DMS53 (cell line): Measurements from ENCODE around the gene FBRSL1.

Experiments used
- DNase-seq: peaks from one replicate; lab custom pipeline; 2025; lab: John Stamatoyannopoulos, UW

The FBRSL1 gene

GRCh38 chr12:132511516-132512196, 21.7 kb downstream of the FBRSL1 start:
- no peak for DNase-seq

- no peak for DNase-seq
These were observed 22.5 kb downstream of the FBRSL1 start for GRCh38 chr12:132512197-132513069.

- DNase-seq: no peak
These were observed 23.1 kb downstream of the FBRSL1 start for GRCh38 chr12:132513070-132513398.

GRCh38 chr12:132513458-132514135, 23.6 kb downstream of the FBRSL1 start:
- no peak for DNase-seq

GRCh38 chr12:132514216-132514820, 24.4 kb downstream of the FBRSL1 start:
- DNase-seq: no peak

GRCh38 chr12:132514838-132515237, 24.9 kb downstream of the FBRSL1 start:
- no peak for DNase-seq

GRCh38 chr12:132516095-132517012, 26.4 kb downstream of the FBRSL1 start:
- peak; percentile 35 for DNase-seq

- DNase-seq: peak; percentile 87
These were observed 27.2 kb downstream of the FBRSL1 start for GRCh38 chr12:132517013-132517739.

GRCh38 chr12:132517740-132518100, 27.8 kb downstream of the FBRSL1 start:
- peak; percentile 61 for DNase-seq

GRCh38 chr12:132518354-132518992, 28.5 kb downstream of the FBRSL1 start:
- DNase-seq: no peak

GRCh38 chr12:132520421-132521199, 30.7 kb downstream of the FBRSL1 start:
- no peak for DNase-seq

- no peak for DNase-seq
These were observed 31.2 kb downstream of the FBRSL1 start for GRCh38 chr12:132521200-132521580.

GRCh38 chr12:132521712-132522292, 31.9 kb downstream of the FBRSL1 start:
- no peak for DNase-seq

GRCh38 chr12:132522592-132523380, 32.8 kb downstream of the FBRSL1 start:
- peak; percentile 13 for DNase-seq

- DNase-seq: peak; percentile 76
These were observed 33.8 kb downstream of the FBRSL1 start for GRCh38 chr12:132523576-132524331.

GRCh38 chr12:132524405-132524804, 34.5 kb downstream of the FBRSL1 start:
- no peak for DNase-seq

- no peak for DNase-seq
These were observed 35.3 kb downstream of the FBRSL1 start for GRCh38 chr12:132525011-132525832.
